Measurements from ENCODE around the gene B4GALT2.

Gene B4GALT2

GRCh38 chr1:44008259-44008658 is 29.2 kb downstream of the B4GALT2 start:
- DNase-seq = no peak

DNA sequence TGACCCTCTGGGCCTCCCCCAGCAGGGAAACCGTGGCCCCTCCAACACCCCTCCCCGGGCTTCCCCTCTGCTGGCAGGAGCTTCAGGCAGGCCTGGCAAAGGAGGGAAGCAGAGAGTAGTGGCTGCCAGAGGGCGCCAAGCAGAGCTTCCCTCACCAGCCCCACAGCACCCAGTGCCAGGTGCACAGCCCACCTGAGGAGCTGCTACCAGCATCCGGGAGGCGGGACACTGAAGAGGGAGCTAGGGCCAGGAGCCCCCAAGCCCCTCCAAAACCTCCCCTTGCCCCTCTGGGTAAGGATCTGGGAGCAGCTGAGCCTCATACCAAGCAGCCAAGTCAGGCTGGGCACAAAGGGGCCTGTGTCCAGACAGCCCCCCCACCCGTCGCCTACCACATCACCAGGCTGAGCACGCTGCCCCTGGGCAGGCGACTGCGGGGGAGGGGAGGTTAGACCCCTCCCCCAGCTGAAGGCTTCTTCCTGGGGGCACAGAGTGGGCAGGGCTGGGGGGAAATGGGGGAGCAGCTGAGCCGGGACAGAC is 32.0 kb downstream of the B4GALT2 start:
- DNase-seq = no peak

DNA sequence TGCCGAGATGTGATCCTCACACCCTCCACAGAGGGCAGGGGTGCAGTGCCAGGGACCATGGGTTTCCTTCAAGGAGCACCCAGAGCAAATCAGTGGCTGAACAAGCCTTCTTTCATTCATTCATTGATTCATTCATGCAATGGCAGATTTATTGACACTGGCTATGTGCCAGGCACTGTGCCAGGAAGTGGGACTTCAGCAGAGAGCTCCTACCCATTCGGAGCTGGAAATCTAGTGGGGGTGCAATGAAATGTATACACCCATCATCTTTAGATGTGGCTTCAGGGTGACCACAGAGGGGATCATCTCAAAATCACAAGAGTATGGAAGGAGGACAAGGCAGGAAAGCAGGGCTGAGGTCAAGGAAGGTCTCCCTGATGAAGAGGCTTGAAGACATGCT is 33.4 kb downstream of the B4GALT2 start:
- peak; percentile 9 for DNase-seq

DNA sequence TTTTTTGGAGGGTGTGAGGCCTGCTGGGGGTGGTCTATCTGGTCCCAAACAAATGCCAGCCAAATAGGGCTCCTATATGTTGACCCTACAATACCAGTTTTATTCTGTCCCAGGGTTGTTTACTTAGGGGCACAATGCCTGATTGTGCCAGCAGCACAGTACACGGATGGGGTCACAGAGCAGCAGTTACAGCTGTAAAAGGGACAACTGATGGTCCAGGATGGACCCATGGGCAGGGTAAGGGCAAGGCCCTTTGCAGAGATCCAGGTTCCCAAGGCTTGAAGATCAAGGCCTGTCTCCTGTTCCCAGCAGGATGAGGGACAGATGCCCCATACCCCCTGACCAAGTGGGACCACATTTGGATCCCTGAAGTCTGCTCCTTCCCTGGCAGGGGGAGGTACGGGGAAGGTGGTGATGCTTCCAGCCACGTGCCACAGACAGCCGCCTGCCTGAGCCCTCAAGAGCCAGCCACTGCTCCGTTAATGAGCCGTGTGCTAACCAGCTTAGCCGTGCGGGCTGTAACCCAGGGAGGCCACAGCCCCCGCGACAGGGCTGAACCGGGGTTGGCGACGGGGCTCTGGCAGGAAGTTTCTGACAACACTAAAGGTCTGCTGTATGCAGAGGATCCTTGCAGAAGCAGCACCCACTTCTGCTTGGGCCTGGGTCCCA is 34.1 kb downstream of the B4GALT2 start:
- no peak for DNase-seq

- no peak for DNase-seq
These were observed 34.9 kb downstream of the B4GALT2 start for GRCh38 chr1:44013949-44014348.

DNA sequence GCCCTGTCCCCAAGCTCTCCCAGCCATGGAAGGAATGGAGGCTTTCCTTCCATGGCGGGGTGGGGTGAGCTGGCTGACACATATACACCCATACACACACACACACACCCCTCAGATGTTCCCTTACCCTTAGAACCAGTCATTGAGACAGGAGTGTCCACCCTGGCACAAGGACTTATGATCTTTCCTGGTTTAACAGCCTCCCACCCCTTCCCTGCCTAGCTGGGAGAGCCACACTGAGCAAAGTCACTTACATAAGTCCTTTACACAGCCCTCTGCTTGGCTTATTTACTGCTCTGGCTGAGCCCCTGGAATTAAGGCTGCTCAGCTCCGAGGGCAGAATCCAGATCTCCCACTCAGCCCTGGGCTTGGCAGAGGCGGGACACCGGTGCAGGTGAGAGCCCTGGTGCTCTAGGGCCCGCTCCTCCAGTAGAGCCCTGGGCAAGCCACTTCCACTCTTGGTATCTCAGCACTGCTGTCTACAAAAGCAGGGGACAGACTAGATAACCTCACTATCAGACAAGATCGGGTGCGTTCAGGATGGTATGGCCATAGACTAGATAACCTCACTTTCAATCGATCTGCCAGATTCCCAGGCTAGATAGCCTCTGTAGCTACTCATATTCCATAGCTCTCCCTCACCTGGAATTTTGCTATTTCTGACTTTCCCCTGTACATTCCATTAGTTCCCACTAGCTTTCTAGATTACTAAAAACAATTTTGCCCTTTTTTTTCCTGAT is 35.5 kb downstream of the B4GALT2 start:
- no peak for DNase-seq

GRCh38 chr1:44015206-44015605 is 36.2 kb downstream of the B4GALT2 start:
- no peak for DNase-seq

- DNase-seq = no peak
These were observed 37.3 kb downstream of the B4GALT2 start for GRCh38 chr1:44016041-44016889.

- no peak for DNase-seq
These were observed 37.9 kb downstream of the B4GALT2 start for GRCh38 chr1:44016890-44017400.

DNA sequence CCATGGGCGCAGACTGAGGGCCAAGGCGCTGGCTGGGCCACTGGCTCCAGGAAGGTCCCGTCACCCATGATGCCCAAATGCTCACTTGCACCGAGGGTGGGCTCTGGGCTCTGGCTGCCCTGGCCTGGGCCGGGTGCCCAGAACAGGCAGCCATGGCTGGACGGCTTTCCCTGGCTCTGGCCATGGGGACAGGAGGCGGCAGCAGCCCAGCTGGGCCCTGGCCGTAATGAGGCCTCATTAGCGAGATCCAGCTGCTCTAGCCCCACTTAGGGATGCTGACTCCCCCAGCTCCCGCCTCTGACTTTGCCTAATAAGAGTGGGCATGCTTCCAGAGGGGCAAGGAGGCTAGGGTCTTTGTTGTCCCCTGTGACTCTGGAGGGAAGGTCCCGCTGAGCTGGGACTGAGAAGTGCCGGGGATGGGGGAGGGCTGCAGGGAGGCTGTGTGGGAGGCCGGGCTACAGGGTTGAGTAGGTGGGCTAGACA is 40.5 kb downstream of the B4GALT2 start:
- no peak for DNase-seq

DNA sequence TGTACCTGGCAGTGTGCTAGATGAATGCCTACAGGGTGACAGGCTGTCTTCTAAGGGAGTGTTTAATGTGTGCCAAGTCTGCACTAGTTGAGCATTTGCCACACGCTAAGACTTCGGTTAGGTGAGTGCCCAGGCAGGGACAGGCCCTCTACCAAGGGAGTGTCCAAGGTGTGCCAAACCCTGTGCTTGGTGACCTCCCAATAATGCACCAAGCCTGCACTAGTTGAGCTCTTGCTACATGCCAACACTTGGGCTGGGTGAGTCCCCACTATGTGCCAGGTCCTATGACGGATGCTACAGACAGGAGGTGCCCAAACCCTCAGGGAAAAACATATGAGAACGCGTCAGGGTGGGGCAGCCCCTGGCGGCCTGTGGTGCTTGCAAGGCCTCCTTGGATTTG is 41.5 kb downstream of the B4GALT2 start:
- DNase-seq = no peak

GRCh38 chr1:44021156-44021555 is 42.1 kb downstream of the B4GALT2 start:
- no peak for DNase-seq

- DNase-seq = no peak
These were observed 42.7 kb downstream of the B4GALT2 start for GRCh38 chr1:44021581-44022321.

DNA sequence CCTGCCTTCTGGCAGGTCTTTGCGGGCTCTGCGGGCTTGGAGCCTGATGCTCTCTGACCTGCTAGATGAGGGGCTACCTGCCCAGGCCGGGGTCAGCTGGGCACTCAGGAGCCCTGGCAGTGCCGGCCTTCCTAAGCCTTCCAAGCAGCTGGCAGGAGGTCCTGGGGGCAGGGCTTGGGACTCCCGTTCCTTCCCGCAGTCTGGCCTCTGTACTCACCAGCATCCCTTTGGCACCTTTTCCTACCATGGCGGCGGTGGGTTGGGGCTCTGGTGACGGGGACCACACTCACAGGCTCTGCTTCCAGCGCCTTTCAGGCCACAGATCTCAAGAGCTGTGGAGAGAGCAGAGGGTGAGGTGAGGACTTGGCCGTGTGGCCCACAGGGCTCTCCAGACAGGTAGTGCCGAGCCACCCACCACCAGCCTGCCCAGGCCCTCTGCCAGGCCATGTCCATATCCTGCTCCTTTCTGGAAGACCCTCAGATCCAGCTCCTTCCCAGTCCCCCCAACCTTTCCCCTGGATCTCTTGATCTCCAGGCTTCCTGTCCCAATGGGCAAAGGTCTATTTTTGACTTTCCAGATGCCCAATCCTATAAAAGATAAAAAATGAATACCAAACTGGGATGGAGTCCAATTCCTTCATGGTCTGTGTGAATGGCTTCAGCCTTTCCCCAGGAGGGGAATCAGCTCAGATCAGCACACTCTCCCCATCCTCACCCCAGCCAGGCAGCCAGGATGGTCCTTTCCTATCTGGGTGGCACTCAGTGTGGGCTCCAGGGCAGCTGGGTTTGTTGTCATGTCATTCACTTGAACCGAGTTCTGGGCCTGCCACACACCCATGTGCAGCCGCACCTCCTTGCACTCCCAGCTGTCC is 45.3 kb downstream of the B4GALT2 start:
- no peak for DNase-seq

DNA sequence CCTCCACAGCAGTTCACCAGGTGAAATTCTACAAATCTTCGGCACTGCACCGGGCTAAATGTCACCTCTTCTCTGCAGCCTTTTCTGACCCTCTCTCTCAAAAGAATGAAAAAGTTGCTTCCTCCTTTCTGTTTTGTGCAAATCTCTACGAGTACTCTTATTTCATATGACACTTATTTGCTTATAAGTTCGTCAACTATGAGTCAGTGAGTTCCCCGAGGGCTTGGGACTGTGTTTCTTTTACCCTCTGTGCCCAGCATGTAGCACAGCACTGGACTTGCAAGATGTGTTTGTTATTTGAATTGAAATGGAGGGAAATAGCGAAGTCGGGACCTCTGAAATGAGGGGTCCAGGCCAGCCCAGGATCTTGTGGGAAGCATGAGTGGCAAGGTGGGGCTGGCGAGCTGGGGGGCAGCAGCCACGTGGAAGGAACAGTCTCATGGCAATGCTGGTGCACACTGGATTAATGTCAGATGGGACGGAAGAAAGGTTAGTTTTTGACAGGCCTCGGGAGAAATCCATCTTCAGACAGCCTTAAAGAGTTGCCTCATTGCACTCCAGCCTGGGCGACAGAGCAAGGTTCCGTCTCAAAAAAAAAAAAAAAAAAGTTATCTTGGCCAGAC is 46.0 kb downstream of the B4GALT2 start:
- no peak for DNase-seq

DNA sequence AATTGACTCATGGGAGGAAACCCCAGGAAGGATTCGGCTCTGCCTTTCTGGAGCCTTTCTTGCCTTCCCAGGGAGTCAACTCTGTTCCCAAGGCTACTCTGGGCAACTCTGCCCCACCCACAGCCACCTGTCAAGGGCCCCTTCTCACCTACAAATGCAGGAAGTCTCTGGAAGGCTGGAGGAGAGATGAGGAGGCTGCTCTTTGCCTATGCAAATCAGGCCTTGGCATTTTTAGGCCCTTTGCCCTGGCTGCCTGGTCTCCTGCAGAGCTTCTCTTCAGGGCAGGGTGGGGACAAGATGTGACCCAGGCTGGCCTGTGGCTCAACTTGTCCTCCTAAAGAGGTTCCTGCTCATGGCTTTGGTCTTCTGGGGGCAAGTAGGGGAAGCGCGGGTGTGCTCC is 46.8 kb downstream of the B4GALT2 start:
- no peak for DNase-seq

- DNase-seq = no peak
These were observed 48.3 kb downstream of the B4GALT2 start for GRCh38 chr1:44027320-44027719.

DNA sequence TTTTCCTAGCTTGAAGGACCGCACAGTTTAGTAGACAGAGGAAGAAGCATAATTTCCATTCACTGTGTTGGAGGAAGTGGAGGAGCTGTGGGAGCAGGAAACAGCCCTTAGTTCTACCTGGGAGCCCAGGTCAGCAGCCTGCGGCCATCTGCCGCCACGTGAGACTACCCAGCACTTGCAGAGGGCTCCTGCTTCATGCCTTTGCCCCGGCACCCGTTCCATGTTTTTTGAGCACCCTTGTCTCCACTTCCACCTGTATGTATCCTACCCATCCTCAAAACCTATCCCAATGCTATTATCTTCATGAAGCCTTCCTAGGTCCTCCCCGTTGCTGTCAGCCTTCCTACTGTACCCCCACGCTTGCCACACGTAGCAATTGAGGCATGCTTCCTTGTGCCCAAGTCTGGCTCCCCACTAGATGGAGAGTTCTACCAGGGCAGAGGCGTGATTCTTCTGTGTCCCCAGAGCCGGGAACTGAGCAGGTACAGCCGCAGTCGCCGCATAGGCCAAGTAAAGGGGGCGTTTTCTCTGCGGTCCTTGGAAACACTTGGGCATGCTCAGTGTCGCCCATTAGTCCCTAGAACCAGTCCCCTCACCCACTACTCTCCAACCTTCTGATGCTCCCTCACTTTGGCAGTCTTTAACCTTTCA is 50.4 kb downstream of the B4GALT2 start:
- peak; percentile 63 for DNase-seq

DNA sequence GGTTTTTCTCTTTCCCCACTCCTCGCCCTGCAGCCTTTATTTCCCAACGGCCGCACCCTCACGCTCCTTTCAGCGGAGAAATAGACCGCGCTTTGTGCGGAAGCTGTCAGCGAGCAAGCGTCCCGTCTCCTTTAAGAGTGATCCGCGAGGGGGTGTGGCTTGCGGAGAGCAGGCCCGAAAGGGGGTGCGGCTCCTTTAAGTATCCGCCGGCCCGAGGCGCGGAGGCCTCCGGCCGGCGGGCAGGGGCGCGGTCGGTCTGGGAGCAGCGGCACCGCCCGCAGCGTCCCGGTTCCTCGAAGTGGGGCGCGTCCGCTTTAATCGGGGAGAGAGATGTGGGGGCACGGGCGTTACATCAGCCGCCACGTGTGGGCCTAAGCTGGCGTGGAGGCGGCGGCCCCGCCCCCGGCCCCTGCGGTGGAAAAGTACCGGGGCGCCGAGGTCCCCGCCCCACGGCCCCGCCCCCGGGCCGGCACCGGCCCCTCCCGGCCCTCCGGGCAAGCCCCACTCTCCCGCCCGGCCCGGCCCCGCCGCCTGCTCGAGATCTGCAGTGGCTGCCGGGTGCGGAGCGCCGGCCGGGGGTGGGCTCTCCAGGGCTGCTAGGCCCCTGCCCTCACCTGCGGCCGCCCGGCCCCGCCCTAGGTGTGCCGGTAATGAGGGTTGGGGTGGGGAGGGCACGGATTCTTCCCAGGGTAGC is 51.0 kb downstream of the B4GALT2 start:
- peak; percentile 68 for DNase-seq

Measured in NCI-H1105 treated with DMSO at 0.1 percent for 48 hours (cell line).